ENCODE measurements around the gene PRR12.

PRR12 gene

GRCh38 chr19:49653466-49653806 lies 62.5 kb downstream of the PRR12 start:
- H3K4me2 ChIP-seq (ENCODE audit: low read depth, low read length), result no peak overlapping the region
- no peak overlapping the region for H3K9ac ChIP-seq (ENCODE audit: low read length)
- no peaks in the 10 kb centered on the region; the same call in 1 of the 2 replicates for H3K36me3 ChIP-seq (replicated peaks; ENCODE audit: insufficient read depth, low read length)
- no peaks in the 10 kb centered on the region for H3K9me3 ChIP-seq (replicated peaks; ENCODE audit: insufficient read depth, low read length)
- H3K9me2 ChIP-seq (replicated peaks; ENCODE audit: insufficient read depth, low read length), result no peaks in the 10 kb centered on the region
- no peak for TF ChIP-seq CTCF (IDR thresholded peaks at IDR 0.05; ENCODE audit: low read length)
- no peak for TF ChIP-seq EZH2phosphoT487 (IDR thresholded peaks at IDR 0.05; ENCODE audit: low read length)
- TF ChIP-seq EZH2 (optimal IDR thresholded peaks at IDR 0.05; ENCODE audit: low read depth, low read length), result no peak
- no peaks in the 10 kb centered on the region for H4K20me1 ChIP-seq (ENCODE audit: insufficient read depth, low read length)
- no peaks in the 10 kb centered on the region for H3K4me1 ChIP-seq (ENCODE audit: low read length)
- no peaks in the 10 kb centered on the region for H3K27me3 ChIP-seq (replicated peaks; ENCODE audit: insufficient read depth, low read length)
- H2AFZ ChIP-seq (ENCODE audit: low read length), result no peak overlapping the region
- H3K4me3 ChIP-seq (ENCODE audit: low read length), result no peak overlapping the region
- DNase-seq, result no peak
- H3F3A ChIP-seq (ENCODE audit: insufficient read depth, low read length), result no peaks in the 10 kb centered on the region
- no peak overlapping the region for H3K27ac ChIP-seq (ENCODE audit: low read length)
- H3K79me2 ChIP-seq (ENCODE audit: low read length), result peaks cover 20% of the 10 kb centered on the region

- Histone ChIP-seq H3K9me2 (replicated peaks; ENCODE audit: insufficient read depth, low read length) (no peaks in the 10 kb centered on the region), H3F3A (ENCODE audit: insufficient read depth, low read length) (no peaks in the 10 kb centered on the region), H3K4me3 (ENCODE audit: low read length) (no peak overlapping the region), H3K36me3 (replicated peaks; ENCODE audit: insufficient read depth, low read length) (no peaks in the 10 kb centered on the region; the same call in 1 of the 2 replicates), H3K79me2 (ENCODE audit: low read length) (peaks cover 14% of the 10 kb centered on the region), H2AFZ (ENCODE audit: low read length) (no peak overlapping the region), H3K4me1 (ENCODE audit: low read length) (no peaks in the 10 kb centered on the region), H3K27me3 (replicated peaks; ENCODE audit: insufficient read depth, low read length) (no peaks in the 10 kb centered on the region), H3K27ac (ENCODE audit: low read length) (no peak overlapping the region), H3K4me2 (ENCODE audit: low read depth, low read length) (no peak overlapping the region), H4K20me1 (ENCODE audit: insufficient read depth, low read length) (no peaks in the 10 kb centered on the region), H3K9ac (ENCODE audit: low read length) (no peak overlapping the region), H3K9me3 (replicated peaks; ENCODE audit: insufficient read depth, low read length) (no peaks in the 10 kb centered on the region)
- DNase-seq, result no peak
- TF ChIP-seq CTCF (IDR thresholded peaks at IDR 0.05; ENCODE audit: low read length) (no peak), EZH2phosphoT487 (IDR thresholded peaks at IDR 0.05; ENCODE audit: low read length) (no peak), EZH2 (optimal IDR thresholded peaks at IDR 0.05; ENCODE audit: low read depth, low read length) (no peak)
Observed at GRCh38 chr19:49654581-49654980, 63.6 kb downstream of the PRR12 start.

GRCh38 chr19:49655570-49656455 lies 64.8 kb downstream of the PRR12 start:
- DNase-seq, result no peak
- H3K4me3 ChIP-seq (ENCODE audit: low read length), result no peak overlapping the region
- H3F3A ChIP-seq (ENCODE audit: insufficient read depth, low read length), result no peaks in the 10 kb centered on the region
- H3K36me3 ChIP-seq (replicated peaks; ENCODE audit: insufficient read depth, low read length), result no peaks in the 10 kb centered on the region; the same call in 1 of the 2 replicates
- no peaks in the 10 kb centered on the region for H3K9me3 ChIP-seq (replicated peaks; ENCODE audit: insufficient read depth, low read length)
- no peaks in the 10 kb centered on the region for H3K9me2 ChIP-seq (replicated peaks; ENCODE audit: insufficient read depth, low read length)
- H3K9ac ChIP-seq (ENCODE audit: low read length), result no peak overlapping the region
- TF ChIP-seq EZH2phosphoT487 (IDR thresholded peaks at IDR 0.05; ENCODE audit: low read length) (no peak), CTCF (IDR thresholded peaks at IDR 0.05; ENCODE audit: low read length) (no peak), EZH2 (optimal IDR thresholded peaks at IDR 0.05; ENCODE audit: low read depth, low read length) (no peak)
- no peaks in the 10 kb centered on the region for H3K4me1 ChIP-seq (ENCODE audit: low read length)
- H3K79me2 ChIP-seq (ENCODE audit: low read length), result 0 out of 2 replicates have a peak, but pooled peaks cover 3% of the 10 kb centered on the region
- H3K27ac ChIP-seq (ENCODE audit: low read length), result no peak overlapping the region
- no peak overlapping the region for H3K4me2 ChIP-seq (ENCODE audit: low read depth, low read length)
- no peak overlapping the region for H2AFZ ChIP-seq (ENCODE audit: low read length)
- H4K20me1 ChIP-seq (ENCODE audit: insufficient read depth, low read length), result no peaks in the 10 kb centered on the region
- no peaks in the 10 kb centered on the region for H3K27me3 ChIP-seq (replicated peaks; ENCODE audit: insufficient read depth, low read length)
